ENCODE data around the gene CCDC15. TPM values are rescaled to one million over a fixed set of nuclear protein-coding genes. Genes with fewer than 3 reads are reported as not detected.
"Not testable (repeated sequence)": the region's sequence is repeated elsewhere in the genome, so short reads cannot be mapped to it uniquely, and the experiment has no call there.

Gene CCDC15
- total RNA-seq, 2 experiments from 2014 or later = 7.7 to 8.8 TPM

DNA sequence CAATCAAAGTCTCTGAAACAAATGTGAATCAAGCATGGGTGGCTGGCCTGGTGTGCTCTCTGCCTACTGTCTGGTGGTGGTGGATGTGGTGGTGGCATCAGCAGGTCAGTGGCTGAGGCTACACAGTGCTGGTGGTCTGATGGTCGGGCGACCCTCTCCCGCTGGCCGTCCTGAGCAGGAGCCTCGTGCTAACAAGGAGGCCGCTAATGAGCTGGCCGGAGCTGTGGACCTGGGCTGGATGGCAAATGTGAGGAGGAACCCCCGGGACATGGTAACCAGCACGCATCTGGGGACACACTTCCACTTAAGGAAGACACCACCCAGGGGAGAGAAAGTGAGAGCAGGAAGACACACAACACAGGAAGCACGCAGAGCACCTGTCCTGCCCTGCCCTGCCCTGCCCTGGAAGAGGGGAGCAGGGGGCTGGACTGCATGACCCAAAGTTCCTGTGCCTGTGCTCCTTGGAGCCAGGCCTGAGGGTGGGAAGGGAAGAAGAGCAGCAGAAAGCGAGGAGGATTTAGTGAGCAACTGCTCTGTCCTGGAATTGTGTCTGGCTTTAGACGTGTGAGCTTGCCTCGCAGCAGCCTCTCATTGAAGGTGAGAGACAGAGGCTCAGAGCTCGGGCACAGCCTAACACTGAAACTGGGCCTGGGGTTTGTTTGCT lies 132.8 kb downstream of the CCDC15 start:
- no peak for DNase-seq
- Mint-ChIP-seq H3K4me1 (ENCODE audit: low read depth) (peaks cover 8% of the 10 kb centered on the region), H3K9me3 (ENCODE audit: insufficient read depth) (no peaks in the 10 kb centered on the region), H3K27me3 (ENCODE audit: low read depth) (no peaks in the 10 kb centered on the region), H3K27ac (no peak overlapping the region), H3K4me3 (no peak overlapping the region), H3K36me3 (ENCODE audit: low read depth) (no peaks in the 10 kb centered on the region)
- ChIA-PET POLR2A (no interaction called here), CTCF (no interaction called here)
- no peak for ATAC-seq

DNA sequence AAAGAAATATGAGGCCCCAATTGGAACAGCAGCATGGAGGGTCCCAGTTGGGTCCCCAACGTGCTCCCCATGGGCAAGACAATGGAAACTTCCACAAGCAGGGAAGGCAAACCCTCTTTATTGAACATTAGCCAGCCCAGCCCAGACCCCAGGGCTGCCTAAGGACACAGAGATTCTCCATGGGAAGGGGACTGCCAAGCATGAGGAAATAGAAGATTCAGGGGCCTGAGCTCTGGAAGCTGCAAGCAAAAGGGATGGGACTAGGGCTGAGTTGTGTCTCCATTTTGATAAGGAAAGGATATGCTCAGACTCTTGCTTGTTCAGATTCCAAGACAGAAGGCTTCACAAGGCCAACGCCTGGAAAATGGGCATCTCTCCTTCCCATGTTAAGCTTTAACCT lies 134.1 kb downstream of the CCDC15 start:
- DNase-seq = no peak
- Mint-ChIP-seq H3K9me3 (ENCODE audit: insufficient read depth) (no peaks in the 10 kb centered on the region), H3K27ac (no peak overlapping the region), H3K4me1 (ENCODE audit: low read depth) (peaks cover 8% of the 10 kb centered on the region), H3K36me3 (ENCODE audit: low read depth) (no peaks in the 10 kb centered on the region), H3K4me3 (no peak overlapping the region), H3K27me3 (ENCODE audit: low read depth) (no peaks in the 10 kb centered on the region)
- ChIA-PET CTCF (interaction anchor here (0.8 to 1.1 kb wide), 3 partner anchors 18 to 37 kb away, joined by 3 to 4 read pairs (median 3); partner anchors contain the start of gene TMEM218), POLR2A (no interaction called here)
- ATAC-seq = no peak

DNA sequence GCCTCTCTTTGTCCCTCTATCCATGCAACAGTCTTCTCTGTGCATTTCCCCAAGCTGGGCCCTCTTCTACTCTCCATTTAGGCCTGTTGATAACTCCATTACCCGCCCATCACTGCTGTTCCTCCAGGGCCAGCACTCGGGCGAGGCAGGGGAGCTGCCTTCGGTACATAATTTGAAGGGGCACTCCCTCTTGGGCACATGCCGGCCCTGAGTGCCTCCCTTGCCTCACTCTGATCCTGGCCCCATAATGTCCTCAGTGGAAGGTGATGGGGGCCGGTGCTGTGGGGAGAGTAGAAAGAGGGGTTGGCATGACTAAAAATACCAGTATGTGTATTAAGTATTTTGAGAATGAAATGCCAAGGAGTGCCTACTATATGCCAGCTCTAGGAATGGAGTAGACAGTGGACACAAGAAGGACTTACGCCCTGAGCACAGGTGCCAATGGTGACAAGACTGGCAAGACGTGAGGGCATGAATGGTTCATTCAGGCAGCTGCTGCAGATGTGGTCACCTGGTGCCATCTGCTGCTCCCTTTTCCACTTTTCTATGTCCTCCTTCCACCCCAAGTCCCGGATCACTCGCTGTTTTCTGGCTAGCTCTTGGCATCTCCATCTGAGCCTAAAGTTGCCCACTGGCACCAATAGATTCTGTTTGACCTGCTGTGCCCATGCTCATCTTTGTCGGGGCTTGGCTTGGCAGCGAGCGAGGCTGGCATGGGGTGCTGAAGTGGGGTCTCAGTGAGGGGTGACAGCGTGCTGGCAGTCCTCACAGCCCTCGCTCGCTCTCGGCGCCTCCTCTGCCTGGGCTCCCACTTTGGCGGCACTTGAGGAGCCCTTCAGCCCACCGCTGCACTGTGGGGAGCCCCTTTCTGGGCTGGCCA lies 134.8 kb downstream of the CCDC15 start:
- CTCF ChIA-PET = interaction anchor here (0.8 to 1.1 kb wide), 3 partner anchors 19 to 36 kb away, joined by 3 to 4 read pairs (median 3); partner anchors contain the start of gene TMEM218
- no peaks in the 10 kb centered on the region for H3K27me3 Mint-ChIP-seq (ENCODE audit: low read depth)
- POLR2A ChIA-PET = no interaction called here
- ATAC-seq (no peak), DNase-seq (no peak)
- no peak overlapping the region for H3K27ac Mint-ChIP-seq
- H3K36me3 Mint-ChIP-seq (ENCODE audit: low read depth) = no peaks in the 10 kb centered on the region
- peaks cover 8% of the 10 kb centered on the region for H3K4me1 Mint-ChIP-seq (ENCODE audit: low read depth)
- no peaks in the 10 kb centered on the region for H3K9me3 Mint-ChIP-seq (ENCODE audit: insufficient read depth)
- no peak overlapping the region for H3K4me3 Mint-ChIP-seq

DNA sequence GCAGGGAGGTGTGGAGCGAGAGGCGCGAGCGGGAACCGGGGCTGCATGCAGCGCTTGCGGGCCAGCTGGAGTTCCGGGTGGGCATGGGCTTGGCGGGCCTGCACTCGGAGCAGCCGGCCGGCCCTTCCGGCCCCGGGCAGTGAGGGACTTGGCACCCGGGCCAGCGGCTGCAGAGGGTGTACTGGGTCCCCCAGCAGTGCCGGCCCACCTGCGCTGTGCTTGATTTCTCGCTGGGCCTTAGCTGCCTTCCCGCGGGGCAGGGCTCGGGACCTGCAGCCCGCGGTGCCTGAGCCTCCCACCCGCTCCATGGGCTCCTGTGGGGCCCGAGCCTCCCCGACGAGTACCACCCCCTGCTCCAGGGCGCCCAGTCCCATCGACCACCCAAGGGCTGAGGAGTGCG lies 135.5 kb downstream of the CCDC15 start:
- H3K4me1 Mint-ChIP-seq (ENCODE audit: low read depth); H3K27me3 Mint-ChIP-seq (ENCODE audit: low read depth); H3K36me3 Mint-ChIP-seq (ENCODE audit: low read depth); ATAC-seq; DNase-seq; H3K27ac Mint-ChIP-seq; CTCF ChIA-PET; H3K9me3 Mint-ChIP-seq (ENCODE audit: insufficient read depth); H3K4me3 Mint-ChIP-seq: not testable (repeated sequence)
- POLR2A ChIA-PET = interaction anchor here (1.7 kb wide), 1 partner anchor 22 kb away, joined by 5 read pairs; the partner anchor contains the start of gene TMEM218

DNA sequence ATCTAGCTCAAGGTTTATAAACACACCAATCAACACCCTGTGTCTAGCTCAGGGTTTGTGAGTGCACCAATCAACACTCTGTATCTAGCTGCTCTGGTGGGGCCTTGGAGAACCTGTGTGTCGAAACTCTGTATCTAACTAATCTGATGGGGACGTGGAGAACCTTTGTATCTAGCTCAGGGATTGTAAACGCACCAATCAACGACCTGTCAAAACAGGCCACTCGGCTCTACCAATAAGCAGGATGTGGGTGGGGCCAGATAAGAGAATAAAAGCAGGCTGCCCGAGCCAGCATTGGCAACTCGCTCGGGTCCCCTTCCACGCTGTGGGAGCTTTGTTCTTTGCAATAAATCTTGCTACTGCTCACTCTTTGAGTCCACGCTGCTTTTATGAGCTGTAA lies 136.1 kb downstream of the CCDC15 start:
- ChIA-PET POLR2A (interaction anchor here (1.7 kb wide), 1 partner anchor 21 kb away, joined by 5 read pairs; the partner anchor contains the start of gene TMEM218), CTCF (interaction anchor here (1.6 to 2.6 kb wide), 6 partner anchors 12 to 52 kb away, joined by 5 to 34 read pairs (median 11); no protein-coding TSS in a partner anchor)
- H3K27me3 Mint-ChIP-seq (ENCODE audit: low read depth) = not testable (repeated sequence)

DNA sequence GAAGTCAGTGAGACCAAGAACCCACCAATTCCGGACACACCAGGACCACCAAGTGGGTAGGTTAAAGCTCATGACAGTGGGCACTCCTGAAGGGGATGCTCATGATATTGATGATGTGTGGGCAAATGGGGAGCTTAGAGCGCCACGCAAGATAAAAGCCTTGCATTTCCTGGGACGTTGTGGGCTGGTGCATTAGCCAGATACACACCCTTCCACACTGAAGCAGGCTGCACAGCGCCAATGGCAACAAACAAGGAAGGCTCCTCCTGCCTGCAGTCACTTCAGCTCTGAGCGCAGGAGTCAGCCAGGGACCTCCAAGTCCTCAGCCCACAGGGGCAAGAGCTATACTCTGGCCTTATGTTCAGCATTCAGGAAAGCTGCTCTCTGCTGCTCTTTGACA lies 136.8 kb downstream of the CCDC15 start:
- Mint-ChIP-seq H3K4me1 (ENCODE audit: low read depth) (peaks cover 8% of the 10 kb centered on the region), H3K27me3 (ENCODE audit: low read depth) (no peaks in the 10 kb centered on the region), H3K4me3 (no peak overlapping the region), H3K36me3 (ENCODE audit: low read depth) (peaks cover under 1% of the 10 kb centered on the region), H3K9me3 (ENCODE audit: insufficient read depth) (no peaks in the 10 kb centered on the region), H3K27ac (peak overlapping the region; percentile 20)
- ChIA-PET POLR2A (interaction anchor here (0.5 to 1.7 kb wide), 4 partner anchors 15 to 138 kb away, joined by 3 to 5 read pairs (median 4); partner anchors contain the start of gene TMEM218), CTCF (interaction anchor here (0.8 to 2.6 kb wide), 14 partner anchors 8 to 267 kb away, joined by 3 to 34 read pairs (median 6); partner anchors contain the start of gene TMEM218)
- no peak for DNase-seq
- no peak for ATAC-seq

More for the DNA sequence above, 136.1 kb downstream of the CCDC15 start:
- not testable (repeated sequence) for ATAC-seq; DNase-seq; H3K36me3 Mint-ChIP-seq (ENCODE audit: low read depth); H3K27ac Mint-ChIP-seq; H3K9me3 Mint-ChIP-seq (ENCODE audit: insufficient read depth); H3K4me1 Mint-ChIP-seq (ENCODE audit: low read depth); H3K4me3 Mint-ChIP-seq

Other genes with a start within 250 kb of the CCDC15 start
- 1 to 10 TPM; 5.7 to 6.1 TPM for gene NRGN, start 214.3 kb upstream of the CCDC15 start, total RNA-seq
- not detected for gene VSIG2, start 201.9 kb upstream of the CCDC15 start, total RNA-seq
- gene ESAM, start 191.9 kb upstream of the CCDC15 start, total RNA-seq = under 1 TPM; 0.50 to 0.55 TPM
- 10 to 100 TPM in 1 of 2 experiments, 1 to 10 TPM in 1; 9.1 to 10.2 TPM for gene MSANTD2, start 153.8 kb upstream of the CCDC15 start, total RNA-seq
- gene ROBO3, start 88.8 kb upstream of the CCDC15 start, total RNA-seq = 10 to 100 TPM in 1 of 2 experiments, 1 to 10 TPM in 1; 9.4 to 10.5 TPM
- gene ROBO4, start 56.3 kb upstream of the CCDC15 start, total RNA-seq = under 1 TPM in 1 of 2 experiments, not detected in 1; 0.05 TPM
- not detected for gene HEPN1, start 35.0 kb upstream of the CCDC15 start, total RNA-seq
- gene HEPACAM, start 18.2 kb upstream of the CCDC15 start, total RNA-seq = not detected
- under 1 TPM; 0.61 to 0.68 TPM for gene SLC37A2, start 109.1 kb downstream of the CCDC15 start, total RNA-seq
- 10 to 100 TPM; 14.9 to 17.4 TPM for gene TMEM218, start 157.4 kb downstream of the CCDC15 start, total RNA-seq
- gene PKNOX2, start 210.5 kb downstream of the CCDC15 start, total RNA-seq = not detected